Inflammatory macrophage treated with lipopolysaccharide for 4 hours (primary cell): ENCODE measurements around the gene NUP58.
"Not testable (repeated sequence)": the region's sequence is repeated elsewhere in the genome, so short reads cannot be mapped to it uniquely, and the experiment has no call there.

ENCODE experiments used
- DNase-seq: peaks from one replicate; pipeline ENCODE4 v3.0.0-alpha.2; 2020

Gene NUP58

DNA sequence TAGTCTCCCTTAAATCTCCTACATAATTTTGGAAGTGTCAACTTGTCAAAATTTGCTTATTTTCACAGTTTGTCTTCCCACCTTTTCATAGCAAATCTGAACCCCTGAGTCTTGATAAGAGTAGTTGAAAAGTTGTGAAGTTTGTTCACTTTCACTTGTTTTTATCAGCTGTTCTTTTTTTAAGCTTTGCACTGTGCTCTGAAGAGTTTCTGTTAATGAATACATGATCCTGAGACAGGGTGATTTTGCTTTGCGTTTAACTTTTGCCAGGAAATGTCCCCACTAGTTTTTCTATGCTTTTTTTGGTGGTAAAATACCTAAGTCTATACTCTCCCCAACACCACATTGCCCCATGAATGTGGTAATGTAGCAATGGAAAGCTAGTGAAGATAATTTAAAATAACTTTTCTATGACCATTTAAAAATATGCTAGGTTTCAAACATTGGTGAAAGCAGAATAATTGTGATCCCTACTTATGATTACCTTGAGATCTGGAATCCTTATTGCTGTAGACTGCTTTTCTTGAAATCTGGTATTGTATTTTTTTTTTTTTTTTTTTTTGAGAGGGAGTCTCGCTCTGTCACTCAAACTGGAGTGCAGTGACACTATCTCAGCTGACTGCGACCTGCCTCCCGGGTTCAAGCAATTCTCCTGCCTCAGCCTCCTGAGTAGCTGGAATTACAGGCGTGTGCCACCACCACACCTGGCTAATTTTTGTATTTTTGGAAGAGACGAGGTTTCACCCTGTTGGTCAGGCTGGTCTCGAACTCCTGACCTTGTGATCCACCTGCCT, 5.4 kb downstream of the NUP58 start:
- no peak for DNase-seq

DNA sequence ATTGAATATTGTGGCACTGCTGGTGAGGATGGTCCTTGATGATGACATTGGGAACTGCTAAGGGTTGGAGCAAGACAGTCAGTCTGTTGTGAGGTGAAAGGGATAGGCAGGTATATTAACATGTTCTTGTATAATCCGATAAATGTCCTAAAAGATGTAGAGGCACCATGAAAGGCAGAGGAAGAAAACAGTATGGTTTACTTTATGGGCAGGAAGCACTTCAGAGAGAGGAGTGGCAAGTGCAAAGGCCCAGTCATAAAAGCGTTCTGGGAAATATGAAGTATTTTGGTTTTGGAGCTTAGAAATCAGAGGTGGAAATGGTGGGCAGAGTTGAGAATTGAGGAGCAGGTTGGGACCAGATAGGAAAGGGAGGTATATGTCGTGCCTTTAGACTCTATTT, 9.5 kb downstream of the NUP58 start:
- DNase-seq: no peak

DNA sequence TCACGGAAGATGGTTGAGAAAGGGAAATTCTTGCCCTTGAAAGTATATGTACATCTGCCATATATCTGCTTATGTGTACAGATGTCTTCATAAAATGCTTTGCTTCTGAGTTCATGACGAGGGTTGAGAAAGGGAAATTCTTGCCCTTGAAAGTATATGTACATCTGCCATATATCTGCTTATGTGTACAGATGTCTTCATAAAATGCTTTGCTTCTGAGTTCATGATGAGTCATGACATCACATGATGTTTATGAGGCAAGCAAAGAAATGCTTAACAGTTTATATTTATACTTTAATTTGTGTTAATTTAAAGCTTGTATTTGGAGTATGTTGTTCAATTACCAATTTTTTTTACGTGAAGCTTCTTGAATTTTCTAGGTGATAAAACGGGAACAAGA, 17.5 kb downstream of the NUP58 start:
- peak; percentile 70 for DNase-seq

DNA sequence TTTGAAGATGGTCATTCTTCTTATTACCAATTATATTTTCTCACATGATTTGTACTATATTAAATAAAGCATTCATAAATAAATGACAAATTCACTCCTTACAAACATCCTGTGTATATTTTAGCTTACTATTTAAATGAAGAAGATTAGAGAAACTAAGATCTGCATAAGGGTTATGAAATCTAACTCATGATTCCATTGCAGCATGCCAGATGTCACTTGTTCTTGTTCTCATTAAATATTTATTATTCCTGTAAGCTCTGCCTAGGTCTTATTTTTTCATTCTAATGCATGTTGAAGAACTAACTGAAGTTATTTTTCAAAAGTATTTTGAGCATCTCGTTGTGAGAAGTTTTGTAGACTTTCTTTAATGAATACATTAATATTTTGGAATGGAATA, 18.3 kb downstream of the NUP58 start:
- DNase-seq: peak; percentile 59

DNA sequence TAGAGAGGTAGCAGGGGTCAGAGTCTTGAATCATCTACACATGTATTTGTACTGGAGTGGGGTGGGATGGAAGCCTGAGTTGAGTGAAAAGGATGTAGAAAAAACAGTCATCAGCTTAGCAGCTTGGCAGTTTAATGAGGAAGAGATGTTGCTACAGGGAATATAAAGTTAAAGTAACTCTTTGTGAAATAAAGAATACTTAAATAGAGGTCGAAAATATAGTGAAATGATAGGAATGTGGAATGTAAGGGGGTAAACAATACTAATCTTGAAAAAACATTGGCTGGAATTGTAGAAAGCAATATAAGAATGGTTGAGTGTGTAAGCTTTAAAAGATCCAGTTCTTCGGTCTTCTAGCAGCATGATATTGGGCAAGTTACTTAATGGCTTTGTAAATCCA, 22.7 kb downstream of the NUP58 start:
- no peak for DNase-seq

DNA sequence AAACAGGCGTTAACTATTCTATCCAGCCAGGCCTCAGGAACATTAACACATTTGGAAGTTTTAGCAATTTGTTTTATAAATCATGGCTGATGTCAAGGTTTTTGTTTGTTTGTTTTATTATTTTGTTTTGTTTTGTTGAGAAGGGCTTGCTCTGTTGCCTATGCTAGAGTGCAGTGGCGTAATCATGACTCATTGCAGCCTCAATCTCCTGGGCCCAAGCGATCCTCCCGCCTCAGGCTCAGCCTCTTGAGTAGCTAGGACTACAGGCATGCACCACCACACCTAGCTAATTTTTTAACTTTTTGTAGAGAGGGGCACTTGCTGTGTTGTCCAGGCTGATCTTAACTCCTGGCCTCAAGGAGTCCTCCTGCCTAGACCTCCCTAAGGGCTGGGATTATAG, 28.3 kb downstream of the NUP58 start:
- DNase-seq: peak; percentile 33

DNA sequence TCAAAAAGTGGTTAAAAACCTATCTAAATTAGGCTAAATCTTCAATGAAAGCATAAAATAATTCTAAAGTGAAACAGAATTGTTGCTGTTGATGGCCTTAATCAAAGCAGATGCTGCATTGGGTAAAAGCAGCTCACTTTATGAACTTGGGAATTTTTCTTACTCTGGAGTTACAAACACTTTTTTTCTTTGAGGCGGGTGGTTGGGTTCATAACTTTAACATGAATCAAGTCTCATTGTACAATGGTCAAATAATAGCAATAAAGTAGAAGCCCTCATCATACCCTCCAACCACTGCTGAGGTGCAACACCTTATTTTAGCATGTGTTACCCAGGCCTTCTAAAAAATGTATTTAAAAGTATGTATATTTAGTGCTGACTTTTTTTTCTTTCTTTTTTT, 29.1 kb downstream of the NUP58 start:
- DNase-seq: no peak

DNA sequence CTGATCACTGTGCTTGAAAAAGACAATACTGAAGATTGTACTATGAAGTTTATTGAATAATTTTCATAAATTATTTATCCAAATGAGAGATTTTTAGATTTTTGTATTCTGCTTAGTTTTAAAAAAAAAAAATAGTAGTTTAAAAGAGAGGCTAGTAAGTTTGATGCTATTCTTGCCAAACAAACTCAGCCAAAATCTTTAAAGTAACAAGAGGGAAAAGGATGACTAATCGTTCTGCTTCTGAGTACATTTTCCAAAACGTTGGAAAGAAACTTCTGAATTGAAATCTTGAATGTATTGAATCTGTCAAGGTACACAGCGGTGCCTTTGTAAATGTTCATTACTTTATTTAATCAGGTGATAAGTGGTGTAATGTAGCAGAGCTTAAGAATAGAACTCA, 34.4 kb downstream of the NUP58 start:
- DNase-seq: no peak

DNA sequence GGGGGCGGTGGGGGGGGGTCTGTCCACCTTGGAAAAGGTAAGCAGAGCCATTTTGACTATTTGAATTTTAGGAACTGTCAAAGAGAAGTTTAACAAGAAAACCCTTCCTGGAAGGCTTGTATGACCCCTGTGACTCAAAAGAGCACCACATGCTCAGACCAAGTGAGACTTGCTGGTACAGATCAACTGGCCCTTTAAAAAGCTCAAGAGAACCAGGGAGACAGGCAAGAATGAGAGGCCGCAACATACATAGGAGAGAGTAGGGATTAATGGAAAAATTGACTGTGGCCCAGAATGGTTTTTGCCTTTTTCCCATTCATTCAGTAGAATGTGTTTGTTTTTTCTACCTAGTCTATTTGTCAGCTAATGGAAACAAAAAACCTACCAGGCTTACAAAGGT, 44.2 kb downstream of the NUP58 start:
- DNase-seq: no peak

DNA sequence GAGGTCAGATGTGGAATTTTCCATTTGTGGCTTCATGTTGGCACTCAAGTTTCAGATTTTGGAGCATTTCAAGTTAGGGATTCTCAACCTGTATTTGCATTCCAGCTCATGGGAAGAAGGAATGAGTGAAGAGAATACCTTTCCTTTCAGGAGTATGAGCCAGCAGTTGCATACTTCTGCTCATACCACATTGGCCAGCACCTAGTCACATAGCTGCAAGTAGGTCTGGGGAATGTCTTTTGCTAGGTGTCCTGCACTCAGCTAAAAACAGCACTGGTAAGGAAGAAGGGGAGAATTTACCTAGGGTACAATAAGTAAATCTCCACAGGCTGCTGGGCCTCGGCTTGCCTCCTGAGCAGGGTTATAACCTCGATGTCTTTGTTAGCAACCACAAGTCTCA, 45.7 kb downstream of the NUP58 start:
- no peak for DNase-seq

DNA sequence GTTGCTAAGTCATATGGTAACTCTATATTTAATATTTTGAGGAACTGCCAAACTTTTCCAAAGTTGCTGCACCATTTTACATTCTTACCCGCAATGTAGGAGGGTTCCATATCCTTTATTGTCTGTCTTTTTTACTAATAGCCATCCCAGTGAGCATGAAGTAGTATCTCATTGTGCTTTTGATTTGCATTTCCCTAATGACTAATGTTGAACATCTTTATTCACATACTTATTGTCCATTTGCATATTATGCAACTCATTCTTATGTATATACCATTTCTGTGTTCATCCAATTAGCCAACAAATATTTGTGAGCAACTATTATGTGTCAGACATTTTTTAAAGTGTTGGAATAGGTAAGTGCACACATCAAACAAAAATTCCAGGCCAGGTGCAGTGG, 50.0 kb downstream of the NUP58 start:
- no peak for DNase-seq

DNA sequence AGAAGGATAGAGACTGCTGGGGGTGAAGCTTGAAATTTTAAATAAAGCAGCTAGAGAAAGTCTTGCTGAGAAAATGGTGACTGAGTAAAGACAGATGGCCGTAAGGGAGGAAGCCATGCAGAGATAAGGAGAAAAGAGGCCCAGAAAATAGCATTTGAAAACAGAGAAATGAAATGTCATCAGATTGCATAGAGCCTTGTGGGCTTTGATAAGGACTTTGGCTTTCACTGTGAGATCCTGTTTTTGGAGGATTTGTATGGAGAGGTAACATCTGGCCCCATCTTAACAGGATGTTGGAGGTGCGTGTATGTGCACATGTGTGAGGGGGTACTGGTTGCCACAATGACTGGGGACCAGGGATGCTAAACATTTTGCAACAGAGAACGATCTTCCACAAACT, 50.8 kb downstream of the NUP58 start:
- DNase-seq: no peak

DNA sequence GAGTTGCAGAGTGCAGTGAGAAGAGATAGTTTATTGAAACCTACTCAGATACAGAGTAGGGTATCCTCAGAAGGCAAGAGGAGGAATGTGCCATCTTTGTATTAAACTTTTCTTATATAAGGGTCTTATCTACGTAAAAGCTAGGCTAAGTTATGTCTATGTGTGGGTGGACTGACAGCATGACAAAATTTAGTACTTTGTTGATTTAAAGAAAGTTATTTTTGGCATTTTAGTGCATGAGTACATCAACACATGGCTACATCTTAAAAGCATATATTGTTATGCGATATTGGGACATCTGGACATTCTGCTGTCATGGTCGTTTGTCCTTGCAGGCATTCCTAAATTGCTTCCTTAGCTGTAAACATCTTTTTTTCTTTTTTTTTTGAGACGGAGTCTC, 51.4 kb downstream of the NUP58 start:
- no peak for DNase-seq

DNA sequence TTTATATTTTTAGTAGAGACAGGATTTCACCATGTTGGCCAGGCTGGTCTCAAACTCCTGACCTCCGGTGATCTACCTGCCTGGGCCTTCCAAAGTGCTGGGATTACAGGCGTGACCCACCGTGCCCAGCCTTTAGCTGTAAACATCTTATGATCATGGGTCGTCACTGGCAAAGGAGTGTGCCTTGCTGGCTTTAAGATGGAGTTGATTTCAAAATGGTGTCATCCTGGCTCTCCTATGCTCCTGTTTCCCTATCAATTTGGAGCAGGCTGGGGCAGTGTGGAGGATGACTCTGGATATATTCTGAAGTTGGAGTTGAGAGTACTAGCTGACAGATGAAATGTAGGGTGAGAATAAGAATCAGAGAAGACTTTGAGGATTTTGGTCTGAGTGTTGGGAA, 51.9 kb downstream of the NUP58 start:
- DNase-seq: no peak

DNA sequence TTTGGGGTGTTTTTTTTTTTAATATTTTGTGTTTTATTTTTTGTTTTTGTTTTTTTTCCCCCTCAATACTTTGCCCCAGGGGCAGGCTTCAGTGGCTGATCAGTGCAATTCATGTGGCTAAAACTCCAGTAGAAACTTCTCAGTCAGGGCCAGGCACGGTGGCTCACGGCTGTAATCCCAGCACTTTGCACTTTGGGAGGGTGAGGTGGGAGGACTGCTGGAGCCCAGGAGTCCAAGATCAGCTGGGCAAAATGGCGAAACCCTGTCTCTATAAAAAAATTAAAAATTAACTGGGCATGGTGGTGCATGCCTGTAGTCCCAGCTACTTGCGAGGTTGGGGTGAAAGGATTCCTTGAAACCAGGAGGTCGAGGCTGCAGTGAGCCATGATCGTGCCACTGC, 53.0 kb downstream of the NUP58 start:
- DNase-seq: no peak

DNA sequence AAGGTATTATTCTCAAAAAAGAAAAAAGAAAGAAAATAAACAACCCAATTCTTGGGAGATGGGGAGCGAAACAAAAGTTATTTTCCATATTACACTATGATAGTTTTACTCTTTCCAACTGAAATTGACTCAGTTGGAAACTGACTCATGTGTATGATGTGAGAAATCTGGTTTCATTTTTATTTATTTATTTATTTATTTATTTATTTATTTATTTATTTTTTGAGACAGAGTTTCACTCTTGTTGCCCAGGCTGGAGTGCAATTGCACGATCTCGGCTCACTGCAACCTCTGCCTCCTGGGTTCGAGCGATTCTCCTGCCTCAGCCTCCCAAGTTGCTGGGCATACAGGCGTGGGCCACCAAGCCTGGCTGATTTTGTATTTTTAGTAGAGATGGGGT, 59.0 kb downstream of the NUP58 start:
- DNase-seq: not testable (repeated sequence)

DNA sequence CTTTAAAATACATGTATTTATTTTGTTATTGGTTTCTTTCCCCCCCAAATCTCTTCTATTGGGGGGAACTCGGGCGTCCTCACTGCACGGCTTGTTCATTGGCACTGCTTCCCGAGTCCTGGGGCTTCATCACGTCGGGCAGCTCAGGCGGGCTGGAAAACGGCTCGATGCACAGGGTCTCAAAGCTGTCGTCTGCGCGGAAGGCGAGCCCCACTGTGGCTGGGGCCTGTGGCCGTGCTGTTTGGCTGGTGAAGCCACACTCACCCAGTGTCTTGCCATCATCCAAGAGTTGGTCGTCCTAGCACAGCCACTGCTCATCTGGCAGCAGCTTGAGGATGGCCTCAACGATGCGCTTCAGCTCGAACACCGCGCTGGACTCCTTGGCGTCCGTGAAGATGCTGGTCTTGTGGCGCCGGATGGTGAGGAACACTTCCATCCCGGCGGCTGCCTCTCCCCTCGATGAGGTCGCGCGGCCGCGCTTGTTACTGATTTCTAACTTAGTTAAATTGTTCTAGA, 64.4 kb downstream of the NUP58 start:
- DNase-seq: no peak

DNA sequence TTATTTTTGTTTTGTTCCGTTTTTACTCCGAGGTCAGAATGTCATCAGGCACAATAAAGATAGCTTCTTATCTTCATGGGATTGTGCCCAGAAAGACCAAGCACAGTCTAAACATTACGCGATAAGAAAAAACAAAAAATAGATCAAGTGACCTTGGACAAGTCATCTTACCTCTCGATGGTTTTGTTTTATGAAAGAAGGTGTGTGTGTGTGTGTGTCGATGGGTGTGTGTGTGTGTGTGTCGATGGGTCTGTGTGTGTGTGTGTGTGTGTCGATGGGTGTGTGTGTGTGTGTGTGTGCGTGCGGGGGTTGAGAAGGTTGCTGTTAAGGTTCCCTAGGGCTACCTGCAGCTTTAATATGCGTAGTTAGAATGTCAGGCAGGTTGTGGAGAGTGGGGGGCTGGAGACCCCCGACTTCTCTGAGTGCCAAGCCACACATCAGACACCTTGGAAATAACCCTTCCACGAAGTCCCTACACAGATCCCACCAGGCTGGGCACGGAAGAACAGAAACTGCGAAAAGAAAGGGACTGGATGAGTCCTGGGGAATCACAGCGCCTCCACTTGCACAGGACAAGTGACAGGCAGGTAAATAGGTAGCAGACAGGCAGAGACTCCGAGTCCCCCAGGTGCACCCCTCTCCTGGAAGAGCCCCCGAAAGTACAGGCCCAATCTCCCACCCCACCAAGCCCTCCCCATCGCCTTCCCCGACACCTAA, 69.9 kb downstream of the NUP58 start:
- DNase-seq: no peak

DNA sequence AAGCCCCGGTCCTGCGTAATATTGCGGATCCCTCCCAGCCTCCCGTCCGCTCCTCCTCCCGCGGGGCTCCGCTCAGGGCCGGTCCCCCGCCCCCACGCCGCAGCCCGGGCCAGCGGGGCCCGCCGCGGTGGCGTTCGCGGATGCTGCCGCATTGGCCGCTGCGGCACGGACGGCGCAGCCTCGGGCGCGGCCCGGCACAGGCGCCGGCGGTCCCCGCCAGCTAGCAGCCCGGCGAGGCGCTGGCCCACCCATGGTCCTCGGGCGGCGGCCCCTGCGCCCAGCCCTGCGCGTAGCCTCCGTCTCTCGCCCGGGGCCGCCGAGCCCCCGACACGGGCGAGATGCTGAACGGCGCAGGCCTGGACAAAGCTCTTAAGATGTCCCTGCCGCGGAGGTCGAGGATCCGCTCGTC, 70.5 kb downstream of the NUP58 start, which contains the start of gene ATP8A2:
Gene ATP8A2, plus strand, starts transcription at position 100 of the 409 bp plus-strand sequence. Its CDS starts 239 bp downstream, at position 339.
- no peak for DNase-seq

DNA sequence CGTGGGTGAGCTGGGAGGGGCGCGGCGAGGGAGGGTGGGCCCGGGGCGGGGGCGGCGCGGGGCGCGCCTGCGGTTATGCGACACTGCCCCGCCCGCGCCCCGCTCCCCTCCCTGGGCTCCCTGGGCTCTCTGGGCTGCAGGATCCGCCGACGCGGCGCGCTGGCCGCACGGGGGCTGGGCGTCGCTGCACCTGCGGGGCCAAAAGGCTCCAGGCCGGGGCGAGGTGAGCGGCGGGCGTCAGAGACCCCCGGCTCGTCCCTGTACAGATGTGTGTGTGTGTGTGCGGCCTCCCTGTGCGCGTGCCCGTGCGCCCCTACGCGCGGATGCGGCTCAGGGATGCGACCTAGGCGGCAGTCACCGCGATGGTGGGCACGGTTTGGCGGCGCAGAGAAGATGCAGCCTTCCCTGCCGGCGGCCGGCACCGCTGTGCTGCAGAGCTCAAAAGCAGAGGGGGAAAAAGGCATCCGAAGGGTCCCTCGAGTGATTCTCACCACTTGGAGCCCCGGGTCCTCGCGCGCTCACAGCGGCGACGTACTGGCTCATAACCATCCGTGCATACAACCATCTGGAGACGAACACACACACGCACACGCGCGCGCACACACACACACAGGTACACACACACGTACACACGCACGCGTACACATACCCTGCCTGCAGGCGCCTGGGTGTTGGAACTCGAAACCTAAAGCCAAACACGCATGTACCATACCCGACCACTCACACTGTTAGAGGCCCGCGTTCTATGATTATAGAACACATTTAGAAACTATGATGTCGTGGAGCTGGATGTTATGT, 71.1 kb downstream of the NUP58 start:
- DNase-seq: no peak

DNA sequence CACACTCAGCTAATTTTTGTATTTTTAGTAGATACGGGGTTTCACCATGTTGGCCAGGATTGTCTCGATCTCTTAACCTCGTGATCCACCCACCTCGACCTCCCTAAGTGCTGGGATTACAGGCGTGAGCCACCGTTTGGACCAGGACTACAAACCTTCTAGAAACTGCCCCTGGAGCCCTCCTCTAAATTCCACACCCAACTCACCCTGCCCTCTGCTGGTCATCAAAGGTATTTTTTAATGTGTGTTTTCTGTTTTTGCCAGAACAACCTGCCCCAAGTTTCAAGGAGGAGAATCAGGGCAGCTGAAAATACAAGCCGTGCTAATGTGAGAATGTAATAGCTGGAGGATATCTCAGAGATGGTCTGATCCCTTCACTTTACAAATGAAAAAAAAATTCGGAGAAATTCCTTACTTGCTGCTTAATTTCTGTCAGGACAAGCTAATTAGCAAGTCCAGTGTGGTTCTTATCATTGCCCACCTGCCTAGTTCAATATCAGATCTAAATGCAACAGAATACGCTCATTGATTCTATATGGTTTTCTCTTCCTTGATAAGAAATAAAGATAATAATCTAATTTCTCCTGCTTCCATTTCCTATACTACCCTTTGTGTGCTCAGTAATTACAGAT, 74.4 kb downstream of the NUP58 start:
- peak; percentile 38 for DNase-seq

DNA sequence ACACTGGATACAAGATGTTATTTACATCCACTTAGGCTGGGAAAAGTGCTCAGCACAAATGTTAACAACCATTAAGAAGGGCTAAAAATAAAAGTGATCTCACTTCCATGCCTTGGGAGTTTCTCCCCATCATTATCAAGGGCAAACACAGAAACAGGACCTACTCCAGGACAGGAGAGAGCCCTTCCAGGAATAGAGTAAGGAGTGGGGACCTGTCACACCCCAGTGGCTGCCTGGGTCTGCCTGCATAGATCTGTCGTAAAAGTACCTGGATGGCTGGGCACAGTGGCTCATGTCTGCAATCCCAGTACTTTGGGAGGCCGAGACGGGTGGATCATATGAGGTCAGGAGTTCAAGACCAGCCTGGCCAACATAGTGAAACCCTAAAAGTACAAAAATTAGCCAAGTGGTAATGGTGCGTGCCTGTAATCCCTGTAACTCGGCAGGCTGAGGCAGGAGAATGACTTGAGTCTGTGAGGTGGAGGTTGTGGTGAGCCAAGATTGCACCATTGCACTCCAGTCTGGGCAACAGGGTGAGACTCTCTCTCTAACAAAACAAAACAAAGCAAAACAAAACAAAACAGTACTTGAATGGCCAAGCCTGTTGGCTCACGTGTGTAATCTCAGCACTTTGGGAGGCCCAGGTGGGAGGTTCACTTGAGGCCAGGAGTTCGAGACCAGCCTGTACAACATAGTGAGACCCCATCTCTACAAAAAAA, 76.0 kb downstream of the NUP58 start:
- no peak for DNase-seq
